Keratinocyte (primary cell): ENCODE results near the gene HELQ. TPM values are rescaled to one million over a fixed set of nuclear protein-coding genes. Genes with fewer than 3 reads are reported as not detected.

ENCODE experiments used
- DNase-seq: peaks from one replicate; pipeline ENCODE4 v3.0.0-alpha.2; 2011; ENCODE audit warnings: low read depth, missing footprints, low spot score
- FAIRE-seq: peaks from 2 replicates; lab custom pipeline; 2011; peaks lifted over from hg19 to GRCh38; lab: Jason Lieb, UNC
- H2AFZ ChIP-seq: 2 replicates; pipeline ENCODE4 v1.6.0; 2012; ENCODE audit warnings: low read length, control low read depth, inconsistent platforms; ENCODE audit not compliant: control insufficient read depth
- H3K27ac ChIP-seq: 2 replicates; pipeline ENCODE4 v1.5.1; 2011; ENCODE audit warnings: low read length; ENCODE audit not compliant: control insufficient read depth, insufficient read depth
- H3K27me3 ChIP-seq: 3 replicates; pipeline ENCODE4 v1.6.0; 2011; ENCODE audit warnings: low read length; ENCODE audit not compliant: control insufficient read depth, insufficient read depth; ENCODE audit errors: extremely low read depth
- H3K36me3 ChIP-seq, 2 experiments: 2 replicates in 1 of 2; 3 replicates in 1 of 2; pipeline ENCODE4 v1.5.1; 2011; ENCODE audit warnings: low read length in 2 of 2, mild to moderate bottlenecking in 1 of 2; ENCODE audit not compliant: control insufficient read depth in 2 of 2, insufficient read depth in 2 of 2; ENCODE audit errors: extremely low read depth in 1 of 2
- H3K4me1 ChIP-seq: 3 replicates; pipeline ENCODE4 v1.5.1; 2011; ENCODE audit warnings: low read length; ENCODE audit not compliant: control insufficient read depth, insufficient read depth; ENCODE audit errors: extremely low read depth
- H3K4me2 ChIP-seq: 3 replicates; pipeline ENCODE4 v1.6.0; 2011; ENCODE audit warnings: low read depth, low read length; ENCODE audit not compliant: control insufficient read depth, insufficient read depth; ENCODE audit errors: extremely low read depth
- H3K4me3 ChIP-seq, 3 experiments: fragments of 200-600 bp in 1 of 3; sonication (generic) in 1 of 3; 2 replicates in 2 of 3; 3 replicates in 1 of 3; pipeline ENCODE4 v1.5.1; 2011 to 2016; ENCODE audit warnings: low read length in 3 of 3, mild to moderate bottlenecking in 3 of 3, control low read depth in 2 of 3, inconsistent platforms in 1 of 3, low read depth in 1 of 3, mixed read lengths in 1 of 3, mixed run types in 1 of 3, moderate library complexity in 1 of 3; ENCODE audit not compliant: control insufficient read depth in 2 of 3, insufficient read depth in 2 of 3; ENCODE audit errors: extremely low read depth in 1 of 3
- H3K79me2 ChIP-seq: 2 replicates; pipeline ENCODE4 v1.6.0; 2012; ENCODE audit warnings: low read length; ENCODE audit not compliant: control insufficient read depth, insufficient read depth
- H3K9ac ChIP-seq: 3 replicates; pipeline ENCODE4 v1.6.0; 2011; ENCODE audit warnings: low read length; ENCODE audit not compliant: control insufficient read depth, insufficient read depth; ENCODE audit errors: extremely low read depth
- H3K9me1 ChIP-seq: 3 replicates; pipeline ENCODE4 v1.6.0; 2011; ENCODE audit warnings: low read length; ENCODE audit not compliant: control insufficient read depth, insufficient read depth; ENCODE audit errors: extremely low read depth
- H3K9me3 ChIP-seq: 2 replicates; pipeline ENCODE4 v1.5.1; 2012; ENCODE audit warnings: low read depth, low read length; ENCODE audit not compliant: control insufficient read depth
- H4K20me1 ChIP-seq: 3 replicates; pipeline ENCODE4 v1.6.0; 2011; ENCODE audit warnings: low read length; ENCODE audit not compliant: control insufficient read depth, insufficient read depth; ENCODE audit errors: extremely low read depth
- CTCF ChIP-seq, 3 experiments: IDR thresholded peaks in 1 of 3; conservative IDR thresholded peaks in 1 of 3; optimal IDR thresholded peaks in 1 of 3; 2 replicates in 2 of 3; 3 replicates in 1 of 3; pipeline versions ENCODE3 to v1.5.1; 2011; ENCODE audit warnings: low read length in 3 of 3, mild to moderate bottlenecking in 3 of 3, moderate library complexity in 2 of 3, control low read depth in 1 of 3, inconsistent platforms in 1 of 3; ENCODE audit not compliant: insufficient read depth in 2 of 3; ENCODE audit errors: extremely low read depth in 1 of 3
- EZH2 ChIP-seq: IDR thresholded peaks from one replicate; pipeline ENCODE4 v1.6.1; 2012; ENCODE audit warnings: inconsistent platforms, mild to moderate bottlenecking, low read length, moderate library complexity
- dilution Hi-C: fragments of 300-500 bp; cut with MboI; formaldehyde crosslinking; loops from one replicate; pipeline ENCODE4 v1.7.0; 2020; ENCODE audit warnings: low sequenced_read_pairs; ENCODE audit not compliant: extremely low pct_ligation_motif_present
- polyA plus RNA-seq, 5 experiments: library from polyadenylated mRNA; depleted of rRNA in 3 of 5; stranded (reverse) in 3 of 5; stranded (forward) in 1 of 5; unstranded in 1 of 5; fragments of >200 nt; gene quantifications; 1 replicate in 1 of 5; 2 replicates in 3 of 5; 3 replicates in 1 of 5; pipeline versions ENCODE4 v1.2.1 to v1.2.3, GENCODE V29; 2011 to 2012; ENCODE audit warnings: missing spikeins in 2 of 5, low read depth in 1 of 5, low replicate concordance in 1 of 5

The HELQ gene
- polyA plus RNA-seq, 1 donor (not counting 4 experiments of a cell fraction or from before 2014, with no cell fraction given) = 10.5 TPM

DNA sequence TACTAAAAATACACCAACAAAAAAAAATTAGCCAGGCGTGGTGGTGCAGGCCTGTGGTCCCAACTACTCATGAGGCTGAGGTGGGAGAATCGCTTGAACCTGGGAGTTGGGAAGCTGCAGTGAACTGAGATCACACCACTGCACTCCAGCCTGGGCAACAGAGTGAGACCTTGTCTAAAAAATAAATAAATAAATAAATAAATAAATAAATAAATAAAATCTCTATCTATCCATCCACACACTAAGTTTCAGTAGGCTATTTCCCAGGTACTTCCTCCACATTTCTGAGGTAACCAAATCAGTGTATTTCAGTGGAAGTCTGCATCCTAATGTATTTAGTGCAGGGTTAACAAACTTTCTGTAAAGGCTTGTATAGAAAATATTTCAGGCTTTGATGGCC lies 18.3 kb upstream of the HELQ start:
- dilution Hi-C loops = no loop called here
- Histone ChIP-seq H3K4me3 (no peak overlapping the region), H3K27me3 (no peaks in the 10 kb centered on the region), H4K20me1 (no peaks in the 10 kb centered on the region), H3K4me2 (no peak overlapping the region), H3K36me3 (peaks cover 0 to 4% of the 10 kb centered on the region in 2 experiments), H3K27ac (no peak overlapping the region), H2AFZ (no peak overlapping the region), H3K4me1 (no peaks in the 10 kb centered on the region), H3K9me3 (no peaks in the 10 kb centered on the region), H3K79me2 (no peaks in the 10 kb centered on the region), H3K9ac (no peak overlapping the region), H3K9me1 (no peaks in the 10 kb centered on the region)
- no peak for FAIRE-seq
- DNase-seq = no peak
- TF ChIP-seq EZH2 = no peak
- no peak for TF ChIP-seq CTCF (optimal IDR thresholded peaks at IDR 0.05 in 1 of 3, IDR thresholded peaks at IDR 0.05 in 1 of 3, conservative IDR thresholded peaks at IDR 0.05 in 1 of 3; ENCODE audit: extremely low read depth in 1 of 3, insufficient read depth in 2 of 3, low read length in 3 of 3)

GRCh38 chr4:83473423-83473822 lies 17.8 kb upstream of the HELQ start:
- dilution Hi-C loops = no loop called here
- Histone ChIP-seq H3K36me3 (peaks cover 0 to 4% of the 10 kb centered on the region in 2 experiments), H3K4me2 (no peak overlapping the region), H3K9ac (no peak overlapping the region), H3K27ac (no peak overlapping the region), H3K4me1 (no peaks in the 10 kb centered on the region), H3K9me1 (no peaks in the 10 kb centered on the region), H3K79me2 (no peaks in the 10 kb centered on the region), H4K20me1 (no peaks in the 10 kb centered on the region), H2AFZ (no peak overlapping the region), H3K9me3 (no peaks in the 10 kb centered on the region), H3K27me3 (no peaks in the 10 kb centered on the region), H3K4me3 (no peak overlapping the region)
- no peak for FAIRE-seq
- DNase-seq = no peak
- TF ChIP-seq EZH2 = no peak
- TF ChIP-seq CTCF (optimal IDR thresholded peaks at IDR 0.05 in 1 of 3, IDR thresholded peaks at IDR 0.05 in 1 of 3, conservative IDR thresholded peaks at IDR 0.05 in 1 of 3; ENCODE audit: extremely low read depth in 1 of 3, insufficient read depth in 2 of 3, low read length in 3 of 3) = no peak
